K562 (cell line): ENCODE results near the gene FSTL4. TPM values are rescaled to one million over a fixed set of nuclear protein-coding genes. Genes with fewer than 3 reads are reported as not detected.

Experiments used
- ATAC-seq: fragments of 200-7000 bp; cut with Tn5 transposase; 3 replicates; pipeline ENCODE4 v1.9.1; 2020; ENCODE audit warnings: moderate library complexity
- BruUV-seq: library from RNA; stranded (reverse); fragments of 400-500 nt; replicated peaks from 2 replicates; lab custom pipeline; 2021; lab: Mats Ljungman, UMichigan
- CTCF ChIA-PET: fragments of 300-600 bp; formaldehyde crosslinking; extraction: SDS; loops from one replicate; lab custom pipeline; 2021; ENCODE audit warnings: low intra/inter-chr PET ratio; lab: Yijun Ruan, JAX
- POLR2A ChIA-PET: fragments of 300-600, 350-650 bp; sonication (Branson Sonifier 250); formaldehyde crosslinking; extraction: SDS; loops from one replicate; lab custom pipeline; 2021; ENCODE audit warnings: antibody characterized with exemption, inconsistent platforms; lab: Yijun Ruan, JAX
- DNase-seq, 4 experiments: peaks; one replicate each; pipeline versions ENCODE4 v3.0.0 to v3.0.0-alpha.2; 2011 to 2018; ENCODE audit warnings: low spot score in 3 of 4, mixed read lengths in 3 of 4; ENCODE audit errors: extremely low read depth in 1 of 4
- FAIRE-seq: peaks from 2 replicates; lab custom pipeline; 2011; peaks lifted over from hg19 to GRCh38; lab: Jason Lieb, UNC
- H2AFZ ChIP-seq: 2 replicates; pipeline ENCODE4 v1.6.0; 2011; ENCODE audit warnings: low read depth, low read length, control low read depth, inconsistent platforms
- H3K27ac ChIP-seq: fragments of 200-600 bp; 3 replicates; pipeline ENCODE4 v1.8.0; 2011; ENCODE audit warnings: low read depth, mild to moderate bottlenecking, control low read depth, inconsistent platforms, low read length, moderate library complexity, mixed read lengths; ENCODE audit errors: extremely low read depth
- H3K27me3 ChIP-seq, 2 experiments: fragments of 300-600 bp in 1 of 2; 2 replicates in 1 of 2; 3 replicates in 1 of 2; pipeline versions ENCODE4 v1.6.0 to v1.8.0; 2011; ENCODE audit warnings: inconsistent platforms in 2 of 2, low read length in 2 of 2, mild to moderate bottlenecking in 1 of 2, mixed read lengths in 1 of 2, moderate library complexity in 1 of 2; ENCODE audit not compliant: control insufficient read depth in 2 of 2, insufficient read depth in 2 of 2
- H3K36me3 ChIP-seq: fragments of 300-600 bp; 3 replicates; pipeline ENCODE4 v1.8.0; 2011; ENCODE audit warnings: mild to moderate bottlenecking, low read length, inconsistent platforms; ENCODE audit not compliant: control insufficient read depth, insufficient read depth
- H3K4me1 ChIP-seq, 2 experiments: fragments of 200-600 bp in 1 of 2; replicated peaks in 1 of 2; 2 replicates in 1 of 2; 3 replicates in 1 of 2; pipeline versions ENCODE4 v1.5.1 to v1.8.0; 2011; ENCODE audit warnings: inconsistent platforms in 2 of 2, low read length in 2 of 2, mild to moderate bottlenecking in 1 of 2, mixed read lengths in 1 of 2, moderate library complexity in 1 of 2; ENCODE audit not compliant: control insufficient read depth in 2 of 2, insufficient read depth in 2 of 2
- H3K4me2 ChIP-seq: 2 replicates; pipeline ENCODE4 v1.6.1; 2011; ENCODE audit warnings: low read length, control low read depth, inconsistent platforms, mixed read lengths; ENCODE audit not compliant: insufficient read depth
- H3K4me3 ChIP-seq: fragments of 200-600 bp; sonication (generic), shearing (Covaris generic); 2 replicates; pipeline ENCODE4 v1.5.1; 2016; ENCODE audit warnings: control low read depth, inconsistent platforms
- H3K79me2 ChIP-seq: fragments of 200-600 bp; 3 replicates; pipeline ENCODE4 v1.8.0; 2011; ENCODE audit warnings: low read length, inconsistent platforms; ENCODE audit not compliant: control insufficient read depth, insufficient read depth
- H3K9ac ChIP-seq, 2 experiments: 2 replicates each; pipeline versions ENCODE4 v1.6.0 to v1.6.1; 2011; ENCODE audit warnings: low read depth in 2 of 2, low read length in 2 of 2, control low read depth in 1 of 2, inconsistent platforms in 1 of 2, mild to moderate bottlenecking in 1 of 2, mixed read lengths in 1 of 2; ENCODE audit not compliant: insufficient read depth in 1 of 2
- H3K9me1 ChIP-seq: one replicate; pipeline ENCODE4 v1.6.0; 2011; ENCODE audit warnings: inconsistent platforms, mild to moderate bottlenecking, low read length, moderate library complexity; ENCODE audit not compliant: control insufficient read depth, insufficient read depth
- H3K9me3 ChIP-seq: replicated peaks from 2 replicates; pipeline ENCODE4 v1.5.1; 2011; ENCODE audit warnings: low read depth, low read length, inconsistent platforms; ENCODE audit not compliant: control insufficient read depth, insufficient read depth
- H4K20me1 ChIP-seq: replicated peaks from 2 replicates; pipeline ENCODE4 v1.6.1; 2011; ENCODE audit warnings: low read length, inconsistent platforms, mixed read lengths; ENCODE audit not compliant: control insufficient read depth, insufficient read depth
- BMI1 ChIP-seq: fragments of 150-350 bp; IDR thresholded peaks from 2 replicates; pipeline ENCODE4 v1.6.1; 2014; ENCODE audit warnings: low read length
- ELF1 ChIP-seq: fragments of 200-800 bp; sonication (Bioruptor generic); IDR thresholded peaks from 2 replicates; pipeline ENCODE4 v1.6.1; 2016; ENCODE audit warnings: missing genetic modification characterization, missing compliant biosample characterization
- ERF ChIP-seq: fragments of 450-650 bp; formaldehyde crosslinking; IDR thresholded peaks from 2 replicates; pipeline ENCODE4 v1.4.0; 2020; ENCODE audit warnings: mild to moderate bottlenecking, mixed read lengths
- HEY1 ChIP-seq: fragments of 250-450 bp; sonication (Bioruptor Pico); IDR thresholded peaks from 2 replicates; pipeline ENCODE4 v1.5.0; 2020; ENCODE audit warnings: mild to moderate bottlenecking, moderate library complexity, borderline replicate concordance
- MXI1 ChIP-seq: IDR thresholded peaks from 2 replicates; pipeline ENCODE4 v1.6.1; 2011; ENCODE audit warnings: low read depth, mild to moderate bottlenecking, improper control_type of control experiment, low read length
- NFIX ChIP-seq: fragments of 250-450 bp; sonication (Bioruptor Pico); IDR thresholded peaks from 2 replicates; pipeline ENCODE4 v1.4.0; 2020; ENCODE audit warnings: low read depth, mild to moderate bottlenecking, moderate library complexity
- POLR2G ChIP-seq: fragments of 200-400 bp; formaldehyde crosslinking; IDR thresholded peaks from 2 replicates; pipeline ENCODE4 v1.6.1; 2017; ENCODE audit warnings: low read depth, mild to moderate bottlenecking, antibody characterized with exemption, low read length, moderate library complexity
- PRMT5 ChIP-seq: sonication (generic); formaldehyde crosslinking; IDR thresholded peaks from 2 replicates; pipeline ENCODE4 v1.5.0; 2020; ENCODE audit warnings: missing genetic modification reagents
- SMARCA5 ChIP-seq: fragments of 450-650 bp; IDR thresholded peaks from 2 replicates; pipeline ENCODE4 v1.6.1; 2016
- TARDBP ChIP-seq: fragments of 450-650 bp; IDR thresholded peaks from 2 replicates; pipeline ENCODE4 v1.6.1; 2016
- ZBTB1 ChIP-seq: sonication (generic); formaldehyde crosslinking; IDR thresholded peaks from 2 replicates; pipeline ENCODE4 v1.8.1; 2023; ENCODE audit warnings: missing genetic modification reagents, low read depth, mild to moderate bottlenecking, borderline replicate concordance
- ZBTB17 ChIP-seq: fragments of 450-650 bp; formaldehyde crosslinking; IDR thresholded peaks from 2 replicates; pipeline ENCODE4 v1.4.0; 2020; ENCODE audit warnings: mild to moderate bottlenecking
- ZNF444 ChIP-seq: fragments of 250-450 bp; sonication (Bioruptor Pico); IDR thresholded peaks from 2 replicates; pipeline ENCODE4 v1.4.0; 2020; ENCODE audit warnings: mild to moderate bottlenecking, moderate library complexity
- WGBS: fragments of 100-300 bp; shearing (Covaris generic); methylation state at CpG from one replicate; pipeline ENCODE4 v1.1.6; 2016; ENCODE audit warnings: low coverage, mixed read lengths; ENCODE audit not compliant: insufficient coverage; ENCODE audit errors: missing lambda C conversion rate; 5-methylcytosine and 5-hydroxymethylcytosine counted together
- in situ Hi-C: fragments of 300-500 bp; cut with MboI; formaldehyde crosslinking; loops from 4 replicates; pipeline ENCODE4 v1.15.0; 2018; ENCODE audit warnings: inconsistent platforms, mixed read lengths
- intact Hi-C: fragments of 100-400 bp; cut with micrococcal nuclease; formaldehyde crosslinking; loops from 2 replicates; pipeline ENCODE4 v1.14.2; 2022
- polyA plus RNA-seq, 8 experiments: library from polyadenylated mRNA; depleted of rRNA in 4 of 8; stranded (reverse) in 5 of 8; unstranded in 3 of 8; fragments of >200 nt; fragmentation: Nextera tagmentation in 2 of 8; fragmentation: Illumina TruSeq in 1 of 8; extraction: Ambion mirVana in 2 of 8; extraction: Trizol in 1 of 8; gene quantifications; 2 replicates each; pipeline versions ENCODE4 v1.2.1 to v1.2.3, GENCODE V29; 2011 to 2014; ENCODE audit warnings: inconsistent platforms in 1 of 8, missing spikeins in 1 of 8
- total RNA-seq, 7 experiments: library from RNA; depleted of rRNA in 6 of 7; stranded (reverse); fragments of >200 nt in 6 of 7; fragmentation: Illumina TruSeq in 2 of 7; extraction: Trizol in 2 of 7; gene quantifications; 2 replicates each; pipeline versions ENCODE4 v1.2.1 to v1.2.3, GENCODE V29; 2011 to 2021; ENCODE audit warnings: low replicate concordance in 1 of 7

The FSTL4 gene
- total and polyA plus RNA-seq, 9 of the 15 experiments (the other 6 are each of a cell fraction or from before 2014, with no cell fraction given) = 0.08 to 0.18 (median 0.10) TPM; not detected in 5

DNA sequence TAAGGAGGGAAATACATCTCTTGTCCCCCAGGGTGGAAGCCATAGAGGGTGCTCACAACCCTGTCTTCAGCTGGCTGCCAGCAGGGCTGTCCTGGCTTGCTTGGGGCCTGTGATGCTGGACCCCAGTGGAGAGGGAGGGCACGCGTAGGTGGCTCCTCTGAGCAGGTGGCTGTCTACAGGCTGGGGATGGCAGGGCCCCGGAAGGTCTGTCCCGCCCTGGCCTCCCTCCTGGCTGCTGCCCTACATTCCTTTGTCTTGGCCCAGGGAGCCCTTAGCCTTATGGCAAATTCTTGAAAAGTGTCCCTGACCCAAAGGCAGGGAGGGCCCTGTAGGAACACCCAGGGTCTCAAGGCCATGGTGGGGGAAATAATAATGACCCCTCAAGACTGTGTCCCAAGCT, 336.2 kb downstream of the FSTL4 start:
- no peaks in the 10 kb centered on the region for H3K9me3 ChIP-seq
- no peak for TF ChIP-seq ERF (CRISPR knock-in tag)
- TF ChIP-seq SMARCA5 = no peak
- no peak for TF ChIP-seq ELF1 (tag)
- no peak for TF ChIP-seq POLR2G
- no peak for TF ChIP-seq HEY1
- TF ChIP-seq MXI1 = no peak
- TF ChIP-seq TARDBP = no peak
- TF ChIP-seq NFIX (CRISPR knock-in tag) = no peak
- TF ChIP-seq BMI1 = no peak
- no peak for TF ChIP-seq ZNF444
- no peak for TF ChIP-seq ZBTB17
- no peak for TF ChIP-seq PRMT5
- no peak for TF ChIP-seq ZBTB1
- H3K9ac ChIP-seq = no peak overlapping the region
- ATAC-seq (no peak), FAIRE-seq (no peak), DNase-seq (no peak)
- WGBS = 17% methylated on average over 4 of the region's 4 CpGs
- ChIA-PET POLR2A (interaction anchor here (0.6 kb wide), 1 partner anchor 11 kb away, joined by 3 read pairs; no protein-coding TSS in a partner anchor), CTCF (no interaction called here)
- H3K4me2 ChIP-seq = no peak overlapping the region
- BruUV-seq = no TSS peak
- no peak overlapping the region for H3K4me3 ChIP-seq
- H3K36me3 ChIP-seq = no peaks in the 10 kb centered on the region
- H3K27me3 ChIP-seq = peaks cover 31 to 51% of the 10 kb centered on the region in 2 experiments
- H3K27ac ChIP-seq = no peak overlapping the region
- H3K79me2 ChIP-seq = no peaks in the 10 kb centered on the region
- H3K4me1 ChIP-seq = no peaks in the 10 kb centered on the region; a peak in 1 of 5 replicates
- H4K20me1 ChIP-seq = peaks cover 3% of the 10 kb centered on the region; the same call in 1 of the 2 replicates
- H3K9me1 ChIP-seq = no peaks in the 10 kb centered on the region
- intact Hi-C loops (no loop called here), in situ Hi-C loops (no loop called here)
- H2AFZ ChIP-seq = no peak overlapping the region
